Caco-2 (cell line): ENCODE results near the gene KLC1. TPM values are rescaled to one million over a fixed set of nuclear protein-coding genes. Genes with fewer than 3 reads are reported as not detected.

Experiments
- BruUV-seq: library from RNA; stranded (reverse); fragments of 400-500 nt; replicated peaks from 2 replicates; lab custom pipeline; 2021; lab: Mats Ljungman, UMichigan
- CTCF ChIA-PET: fragments of 300-600 bp; sonication (Branson Sonifier 250); formaldehyde crosslinking; loops from one replicate; lab custom pipeline; 2022; ENCODE audit warnings: antibody characterized with exemption; lab: Charles Lee
- POLR2A ChIA-PET: fragments of 300-600 bp; sonication (Branson Sonifier 250); formaldehyde crosslinking; loops from one replicate; lab custom pipeline; 2022; ENCODE audit warnings: antibody characterized with exemption; lab: Charles Lee
- DNase-seq, 2 experiments: peaks; one replicate each; pipeline versions ENCODE4 v3.0.0 to v3.0.0-alpha.2; 2020 to 2022
- H3K27me3 ChIP-seq: replicated peaks from 2 replicates; pipeline ENCODE4 v1.6.0; 2011; ENCODE audit warnings: low read length; ENCODE audit not compliant: control insufficient read depth, insufficient read depth
- H3K36me3 ChIP-seq: 2 replicates; pipeline ENCODE4 v1.5.1; 2011; ENCODE audit warnings: low read length; ENCODE audit not compliant: control insufficient read depth, insufficient read depth
- H3K4me1 ChIP-seq: fragments of 250-450 bp; sonication (Bioruptor Pico); 2 replicates; pipeline ENCODE4 v1.5.1; 2020; ENCODE audit warnings: mild to moderate bottlenecking
- H3K4me3 ChIP-seq: 2 replicates; pipeline ENCODE4 v1.5.1; 2011; ENCODE audit warnings: low read depth, mild to moderate bottlenecking, control low read depth, low read length
- H3K9me3 ChIP-seq: fragments of 250-450 bp; sonication (Bioruptor Pico); 2 replicates; pipeline ENCODE4 v1.5.1; 2020; ENCODE audit warnings: mild to moderate bottlenecking, moderate library complexity
- H3K27ac Mint-ChIP-seq: one replicate; pipeline ENCODE4 v1.8.0; 2022; ENCODE audit warnings: mixed read lengths; ENCODE audit not compliant: unreplicated experiment
- H3K27me3 Mint-ChIP-seq: one replicate; pipeline ENCODE4 v1.8.0; 2022; ENCODE audit warnings: mixed read lengths; ENCODE audit not compliant: insufficient read depth, unreplicated experiment
- H3K36me3 Mint-ChIP-seq: one replicate; pipeline ENCODE4 v1.8.0; 2022; ENCODE audit warnings: mild to moderate bottlenecking, mixed read lengths; ENCODE audit not compliant: insufficient read depth, unreplicated experiment
- H3K4me1 Mint-ChIP-seq: one replicate; pipeline ENCODE4 v1.8.0; 2022; ENCODE audit warnings: low read depth, mixed read lengths; ENCODE audit not compliant: unreplicated experiment
- H3K4me3 Mint-ChIP-seq: one replicate; pipeline ENCODE4 v1.8.0; 2022; ENCODE audit warnings: mild to moderate bottlenecking, moderate library complexity, mixed read lengths; ENCODE audit not compliant: unreplicated experiment
- H3K9me3 Mint-ChIP-seq: one replicate; pipeline ENCODE4 v1.8.0; 2022; ENCODE audit warnings: mixed read lengths; ENCODE audit not compliant: unreplicated experiment
- intact Hi-C: fragments of 100-400 bp; cut with micrococcal nuclease; formaldehyde crosslinking; loops from one replicate; pipeline ENCODE4 v1.10.0; 2022; ENCODE audit not compliant: unreplicated experiment
- total RNA-seq: library from RNA; stranded (reverse); gene quantifications from 2 replicates; pipeline ENCODE4 v1.2.3, GENCODE V29; 2022
- TF ChIP-seq, protein P1 (sequence below), 2 experiments: fragments of 200-600 bp in 1 of 2; IDR thresholded peaks; 1 replicate in 1 of 2; 2 replicates in 1 of 2; pipeline versions ENCODE4 v1.5.1 to v1.8.0; 2011 to 2022; ENCODE audit warnings: antibody characterized with exemption in 1 of 2, control low read depth in 1 of 2, inconsistent platforms in 1 of 2, low read depth in 1 of 2, low read length in 1 of 2, mild to moderate bottlenecking in 1 of 2, moderate library complexity in 1 of 2; ENCODE audit not compliant: insufficient read depth in 1 of 2, severe bottlenecking in 1 of 2, unreplicated experiment in 1 of 2

KLC1 gene
- total RNA-seq, 1 experiment from 2014 or later = 110 TPM

- CTCF ChIA-PET = interaction anchor here (0.6 kb wide), 1 partner anchor 45 kb away, joined by 3 read pairs; no protein-coding TSS in a partner anchor
- H3K27me3 ChIP-seq = no peaks in the 10 kb centered on the region
- no peak overlapping the region for H3K27ac Mint-ChIP-seq
- DNase-seq = no peak
- H3K9me3 ChIP-seq = no peaks in the 10 kb centered on the region
- H3K36me3 Mint-ChIP-seq = peaks cover 36% of the 10 kb centered on the region
- peaks cover 2% of the 10 kb centered on the region for H3K36me3 ChIP-seq
- TF ChIP-seq, protein P1, sequence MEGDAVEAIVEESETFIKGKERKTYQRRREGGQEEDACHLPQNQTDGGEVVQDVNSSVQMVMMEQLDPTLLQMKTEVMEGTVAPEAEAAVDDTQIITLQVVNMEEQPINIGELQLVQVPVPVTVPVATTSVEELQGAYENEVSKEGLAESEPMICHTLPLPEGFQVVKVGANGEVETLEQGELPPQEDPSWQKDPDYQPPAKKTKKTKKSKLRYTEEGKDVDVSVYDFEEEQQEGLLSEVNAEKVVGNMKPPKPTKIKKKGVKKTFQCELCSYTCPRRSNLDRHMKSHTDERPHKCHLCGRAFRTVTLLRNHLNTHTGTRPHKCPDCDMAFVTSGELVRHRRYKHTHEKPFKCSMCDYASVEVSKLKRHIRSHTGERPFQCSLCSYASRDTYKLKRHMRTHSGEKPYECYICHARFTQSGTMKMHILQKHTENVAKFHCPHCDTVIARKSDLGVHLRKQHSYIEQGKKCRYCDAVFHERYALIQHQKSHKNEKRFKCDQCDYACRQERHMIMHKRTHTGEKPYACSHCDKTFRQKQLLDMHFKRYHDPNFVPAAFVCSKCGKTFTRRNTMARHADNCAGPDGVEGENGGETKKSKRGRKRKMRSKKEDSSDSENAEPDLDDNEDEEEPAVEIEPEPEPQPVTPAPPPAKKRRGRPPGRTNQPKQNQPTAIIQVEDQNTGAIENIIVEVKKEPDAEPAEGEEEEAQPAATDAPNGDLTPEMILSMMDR (IDR thresholded peaks at IDR 0.05; ENCODE audit: insufficient read depth in 1 of 2, low read depth in 1 of 2, low read length in 1 of 2, severe bottlenecking in 1 of 2, unreplicated experiment in 1 of 2) = no peak
- no peaks in the 10 kb centered on the region for H3K4me1 Mint-ChIP-seq
- no peaks in the 10 kb centered on the region for H3K9me3 Mint-ChIP-seq
- intact Hi-C loops = no loop called here
- H3K4me3 ChIP-seq = no peak overlapping the region
- H3K4me3 Mint-ChIP-seq = no peak overlapping the region
- no peaks in the 10 kb centered on the region for H3K4me1 ChIP-seq
- H3K27me3 Mint-ChIP-seq = no peaks in the 10 kb centered on the region
- no TSS peak for BruUV-seq
- POLR2A ChIA-PET = no interaction called here
These were observed 25.6 kb downstream of the KLC1 start for GRCh38 chr14:103654619-103655018.

DNA sequence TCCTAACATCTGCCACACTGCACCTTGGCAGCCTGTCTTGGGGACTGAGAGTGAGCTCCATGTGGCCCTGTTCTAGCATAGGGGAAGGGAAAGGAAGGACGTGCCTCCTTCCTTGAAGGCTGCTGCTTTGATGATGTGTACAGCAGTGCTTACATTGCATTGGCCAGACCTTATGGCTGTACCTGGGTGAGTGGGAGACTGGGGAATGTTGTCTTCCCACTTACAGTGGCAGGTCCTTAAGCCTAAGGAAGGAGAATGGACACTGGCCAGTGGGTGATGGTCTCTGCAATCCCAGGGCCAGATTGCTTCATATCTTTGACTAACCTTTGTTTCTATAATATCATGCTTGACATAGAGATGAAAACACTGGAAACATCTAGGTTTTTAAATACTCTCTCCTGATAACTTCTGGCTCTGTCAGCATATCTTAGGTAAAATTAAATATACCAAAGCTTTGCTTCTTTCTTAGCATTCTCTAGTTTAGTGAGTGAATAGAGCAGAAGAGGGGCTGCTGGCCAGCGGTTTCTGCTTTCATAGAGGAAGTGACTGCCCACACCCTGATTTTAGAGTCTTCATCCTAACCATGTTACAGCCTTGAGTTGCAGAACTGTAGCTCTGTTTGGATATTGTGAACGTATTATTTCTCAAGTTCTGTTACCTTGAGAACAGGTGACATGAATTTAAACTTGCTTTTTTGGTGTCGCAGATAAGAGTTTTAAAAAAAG is 27.2 kb downstream of the KLC1 start:
- no TSS peak for BruUV-seq
- POLR2A ChIA-PET = interaction anchor here (0.6 kb wide), 1 partner anchor 356 kb away, joined by 3 read pairs; no protein-coding TSS in a partner anchor
- CTCF ChIA-PET = no interaction called here
- intact Hi-C loops = no loop called here
- TF ChIP-seq, protein P1 (IDR thresholded peaks at IDR 0.05; ENCODE audit: insufficient read depth in 1 of 2, low read depth in 1 of 2, low read length in 1 of 2, severe bottlenecking in 1 of 2, unreplicated experiment in 1 of 2) = no peak
- no peaks in the 10 kb centered on the region for H3K27me3 Mint-ChIP-seq
- H3K4me1 ChIP-seq = no peaks in the 10 kb centered on the region
- no peaks in the 10 kb centered on the region for H3K4me1 Mint-ChIP-seq
- no peak overlapping the region for H3K4me3 Mint-ChIP-seq
- H3K27ac Mint-ChIP-seq = no peak overlapping the region
- H3K9me3 ChIP-seq = no peaks in the 10 kb centered on the region
- H3K36me3 ChIP-seq = peaks cover 2% of the 10 kb centered on the region
- H3K27me3 ChIP-seq = no peaks in the 10 kb centered on the region
- DNase-seq = no peak
- no peak overlapping the region for H3K4me3 ChIP-seq
- no peaks in the 10 kb centered on the region for H3K9me3 Mint-ChIP-seq
- H3K36me3 Mint-ChIP-seq = peaks cover 46% of the 10 kb centered on the region

GRCh38 chr14:103656756-103657133 is 27.7 kb downstream of the KLC1 start:
- Mint-ChIP-seq H3K4me3 (no peak overlapping the region), H3K27ac (no peak overlapping the region), H3K27me3 (no peaks in the 10 kb centered on the region), H3K36me3 (peaks cover 51% of the 10 kb centered on the region), H3K9me3 (no peaks in the 10 kb centered on the region), H3K4me1 (no peaks in the 10 kb centered on the region)
- Histone ChIP-seq H3K9me3 (no peaks in the 10 kb centered on the region), H3K4me3 (no peak overlapping the region), H3K4me1 (no peaks in the 10 kb centered on the region), H3K27me3 (no peaks in the 10 kb centered on the region), H3K36me3 (peaks cover 2% of the 10 kb centered on the region)
- no TSS peak for BruUV-seq
- intact Hi-C loops = no loop called here
- ChIA-PET POLR2A (interaction anchor here (0.6 kb wide), 1 partner anchor 356 kb away, joined by 3 read pairs; no protein-coding TSS in a partner anchor), CTCF (no interaction called here)
- DNase-seq = no peak
- TF ChIP-seq, protein P1 (IDR thresholded peaks at IDR 0.05; ENCODE audit: insufficient read depth in 1 of 2, low read depth in 1 of 2, low read length in 1 of 2, severe bottlenecking in 1 of 2, unreplicated experiment in 1 of 2) = no peak
